Ishikawa (cell line): Measurements from ENCODE around the gene BIRC6.

ENCODE experiments used
- CEBPB ChIP-seq: IDR thresholded peaks from 2 replicates; pipeline ENCODE4 v1.6.1; 2012
- EGR1 ChIP-seq: IDR thresholded peaks from 2 replicates; pipeline ENCODE4 v1.6.1; 2012
- EP300 ChIP-seq: IDR thresholded peaks from 2 replicates; pipeline ENCODE4 v1.6.1; 2012; ENCODE audit warnings: borderline replicate concordance
- MAX ChIP-seq: IDR thresholded peaks from 2 replicates; pipeline ENCODE4 v1.6.1; 2012
- REST ChIP-seq: IDR thresholded peaks from 2 replicates; pipeline ENCODE4 v1.6.1; 2012; ENCODE audit warnings: low read depth, mild to moderate bottlenecking
- TAF1 ChIP-seq: IDR thresholded peaks from 2 replicates; pipeline ENCODE4 v1.6.1; 2012; ENCODE audit warnings: low read depth, mild to moderate bottlenecking
- TEAD4 ChIP-seq: IDR thresholded peaks from 2 replicates; pipeline ENCODE4 v1.6.1; 2012
- YY1 ChIP-seq: IDR thresholded peaks from 2 replicates; pipeline ENCODE4 v1.6.1; 2012; ENCODE audit warnings: low read depth

- TF ChIP-seq EGR1, result no peak
- TF ChIP-seq TAF1, result no peak
- no peak for TF ChIP-seq REST
- no peak for TF ChIP-seq CEBPB
- TF ChIP-seq EP300, result no peak
- no peak for TF ChIP-seq MAX
- no peak for TF ChIP-seq YY1
- no peak for TF ChIP-seq TEAD4
These were observed 3.6 kb downstream of the BIRC6 start for GRCh38 chr2:32360416-32360815.
